Omental fat pad (tissue), 4 donors: ENCODE data around the gene SHF. TPM values are rescaled to one million over a fixed set of nuclear protein-coding genes. Genes with fewer than 3 reads are reported as not detected.

Source experiments
- ATAC-seq: fragments of 150-250 bp; one replicate; pipeline ENCODE4 v1.9.1; 2016; ENCODE audit warnings: mild to moderate bottlenecking, moderate library complexity; ENCODE audit not compliant: low FRiP score
- DNase-seq: peaks from one replicate; pipeline ENCODE4 v3.0.0-alpha.2; 2019; ENCODE audit warnings: low spot score
- CTCF ChIP-seq, 3 donors: fragments of 450-650 bp; IDR thresholded peaks; one replicate each; pipeline ENCODE4 v1.5.1; 2016 to 2017; ENCODE audit warnings: antibody characterized with exemption in 3 of 3, mild to moderate bottlenecking in 3 of 3, moderate library complexity in 2 of 3
- total RNA-seq, 4 donors: library from RNA; depleted of rRNA; stranded (reverse); fragments of >200 nt; gene quantifications; one replicate each; pipeline ENCODE4 v1.1.0, GENCODE V29; 2016

Gene SHF
- total RNA-seq, 4 donors from 2014 or later, result 1.9 to 10.5 (median 3.7) TPM

GRCh38 chr15:45165536-45165935, 22.2 kb downstream of the SHF start:
- no peak for DNase-seq
- no peak for TF ChIP-seq CTCF (IDR thresholded peaks at IDR 0.05)
- no peak for ATAC-seq

- no peak for ATAC-seq
- no peak for TF ChIP-seq CTCF (IDR thresholded peaks at IDR 0.05)
These were observed 22.9 kb downstream of the SHF start for GRCh38 chr15:45164914-45165313.

GRCh38 chr15:45163508-45163856, 24.3 kb downstream of the SHF start:
- ATAC-seq (no peak), DNase-seq (no peak)
- TF ChIP-seq CTCF (IDR thresholded peaks at IDR 0.05), result no peak

More at GRCh38 chr15:45164914-45165313, 22.9 kb downstream of the SHF start:
- DNase-seq, result no peak

- TF ChIP-seq CTCF (IDR thresholded peaks at IDR 0.05), result peak in 2 of 3 donors; percentile 63 to 70
- DNase-seq (peak; percentile 65), ATAC-seq (peak; percentile 69)
These were observed 24.8 kb downstream of the SHF start for GRCh38 chr15:45162771-45163507.

GRCh38 chr15:45161666-45162065, 26.1 kb downstream of the SHF start:
- TF ChIP-seq CTCF (IDR thresholded peaks at IDR 0.05), result no peak
- DNase-seq (no peak), ATAC-seq (no peak)

- TF ChIP-seq CTCF (IDR thresholded peaks at IDR 0.05), result no peak
- DNase-seq (no peak), ATAC-seq (no peak)
These were observed 29.8 kb downstream of the SHF start for GRCh38 chr15:45157974-45158373.

- DNase-seq (no peak), ATAC-seq (peak; percentile 38)
- no peak for TF ChIP-seq CTCF (IDR thresholded peaks at IDR 0.05)
These were observed 30.9 kb downstream of the SHF start for GRCh38 chr15:45156744-45157455.
